Measurements from ENCODE around the gene AFF1. TPM values are rescaled to one million over a fixed set of nuclear protein-coding genes. Genes with fewer than 3 reads are reported as not detected.

AFF1 gene
- total and polyA plus RNA-seq, 7 experiments from 2014 or later, result 20.8 to 88.6 (median 66.8) TPM

DNA sequence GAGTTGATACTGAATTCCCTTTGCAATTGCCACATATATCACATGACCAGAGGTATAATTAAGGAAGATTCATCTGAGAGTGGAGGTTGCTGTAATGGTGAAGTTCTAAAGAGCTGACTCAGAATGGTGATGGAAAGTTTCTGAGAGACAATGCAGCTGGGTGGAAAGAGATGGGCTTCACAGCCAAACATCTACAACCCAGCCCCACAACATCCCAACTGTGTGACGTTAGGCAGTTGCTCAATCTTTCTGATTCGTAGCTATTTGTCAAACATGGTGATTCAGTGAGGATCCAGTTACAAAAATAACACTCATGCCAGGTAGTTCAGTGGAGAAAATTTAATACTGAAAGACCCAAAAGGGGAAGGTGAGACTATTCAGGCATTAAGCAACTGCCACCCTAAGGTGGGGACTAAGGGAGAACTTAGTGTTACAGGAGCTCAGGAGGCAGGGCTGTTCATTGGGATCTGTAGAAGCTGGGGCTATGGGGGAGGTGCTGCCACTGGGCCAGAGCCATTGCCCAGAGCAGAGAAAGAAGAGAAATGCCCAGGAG lies 6.9 kb upstream of the AFF1 start:
- no peak overlapping the region for H3K4me3 ChIP-seq (ENCODE audit: low read length)
- Mint-ChIP-seq H3K27ac (peak overlapping the region in 2 of 9 donors; percentile 46 to 57), H3K36me3 (peaks cover 0 to 12% (median 3%) of the 10 kb centered on the region in 5 donors), H3K4me3 (no peak overlapping the region), H3K27me3 (no peaks in the 10 kb centered on the region), H3K9me3 (peaks cover 0 to 1% (median 0%) of the 10 kb centered on the region in 11 donors), H3K4me1 (peaks cover 0 to 20% (median 5%) of the 10 kb centered on the region in 7 donors)
- ChIA-PET POLR2A (no interaction called here), CTCF (interaction anchor here (0.5 to 1.4 kb wide), 4 partner anchors 17 to 165 kb away, joined by 3 to 4 read pairs (median 4); no protein-coding TSS in a partner anchor)
- ATAC-seq (peak; percentile 72), DNase-seq (no peak)
- H3K27me3 ChIP-seq (ENCODE audit: control insufficient read depth in 2 of 2, insufficient read depth in 2 of 2, low read length in 2 of 2), result no peaks in the 10 kb centered on the region
- no peaks in the 10 kb centered on the region for H3K4me1 ChIP-seq (ENCODE audit: control insufficient read depth in 2 of 2, insufficient read depth in 2 of 2, low read length in 2 of 2)
- no peaks in the 10 kb centered on the region for H3K9me3 ChIP-seq (ENCODE audit: control insufficient read depth in 2 of 3, low read length in 3 of 3)
- no peak overlapping the region for H3K27ac ChIP-seq (ENCODE audit: low read depth, low read length)
- no peaks in the 10 kb centered on the region for H3K36me3 ChIP-seq (ENCODE audit: control insufficient read depth in 2 of 3, insufficient read depth in 3 of 3, low read length in 3 of 3)
- intact Hi-C loops (cut with micrococcal nuclease), result no loop called here

DNA sequence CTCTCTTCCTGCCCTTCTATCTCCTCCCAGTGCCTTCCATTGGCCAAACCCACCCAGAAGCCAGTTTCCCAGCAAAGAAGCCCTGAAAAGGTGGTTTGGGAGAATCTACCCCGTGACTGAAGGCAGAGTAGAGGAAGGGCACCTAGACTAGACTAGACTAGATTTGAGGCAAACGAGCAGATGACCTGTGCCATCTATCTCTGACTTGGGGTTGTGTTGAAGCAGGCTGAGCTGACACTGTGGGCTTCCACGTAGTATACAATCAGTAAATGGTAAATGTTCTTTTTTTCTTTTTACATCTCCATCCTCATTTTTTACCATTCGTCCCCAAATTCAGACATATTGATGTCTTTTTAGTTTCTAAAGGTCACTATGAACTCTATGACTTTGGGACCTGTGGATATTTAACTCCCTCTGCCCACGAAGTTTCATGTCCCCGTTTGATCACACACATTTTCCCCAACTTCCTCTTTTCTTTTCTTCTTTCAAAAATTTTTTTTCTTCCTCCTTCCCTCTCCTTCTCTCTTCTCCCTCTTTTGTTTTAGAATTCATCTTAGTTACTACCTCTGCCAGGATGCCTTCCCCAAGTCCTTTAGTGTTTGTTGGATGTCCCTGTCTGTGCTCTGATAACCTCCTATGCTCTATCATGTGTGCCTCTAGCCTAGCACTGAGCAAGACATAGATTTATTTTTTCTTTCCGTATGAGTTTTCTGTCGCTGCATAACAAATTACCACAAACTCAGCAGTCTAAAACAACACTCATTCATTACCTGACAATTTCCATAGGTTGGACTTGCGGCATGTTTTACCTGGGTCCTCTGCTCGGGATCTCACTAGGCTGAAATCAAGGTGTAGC lies 6.2 kb upstream of the AFF1 start:
- H3K9me3 Mint-ChIP-seq, result peaks cover 0 to 1% (median 0%) of the 10 kb centered on the region in 11 donors
- Histone ChIP-seq H3K36me3 (ENCODE audit: control insufficient read depth in 2 of 3, insufficient read depth in 3 of 3, low read length in 3 of 3) (no peaks in the 10 kb centered on the region), H3K4me1 (ENCODE audit: control insufficient read depth in 2 of 2, insufficient read depth in 2 of 2, low read length in 2 of 2) (peaks cover 0 to 2% of the 10 kb centered on the region in 2 donors), H3K27me3 (ENCODE audit: control insufficient read depth in 2 of 2, insufficient read depth in 2 of 2, low read length in 2 of 2) (no peaks in the 10 kb centered on the region), H3K9me3 (ENCODE audit: control insufficient read depth in 2 of 3, low read length in 3 of 3) (no peaks in the 10 kb centered on the region), H3K4me3 (ENCODE audit: low read length) (no peak overlapping the region), H3K27ac (ENCODE audit: low read depth, low read length) (no peak overlapping the region)
- H3K36me3 Mint-ChIP-seq, result peaks cover 0 to 12% (median 3%) of the 10 kb centered on the region in 5 donors
- peak overlapping the region in 2 of 9 donors; percentile 4 to 46 for H3K27ac Mint-ChIP-seq
- ATAC-seq, result no peak
- DNase-seq, result no peak
- POLR2A ChIA-PET, result interaction anchor here (1.4 kb wide), 1 partner anchor 78 kb away, joined by 4 read pairs; no protein-coding TSS in a partner anchor
- peaks cover 2 to 23% (median 6%) of the 10 kb centered on the region in 7 donors for H3K4me1 Mint-ChIP-seq
- intact Hi-C loops (cut with micrococcal nuclease), result no loop called here
- H3K27me3 Mint-ChIP-seq, result no peaks in the 10 kb centered on the region
- H3K4me3 Mint-ChIP-seq, result no peak overlapping the region
- CTCF ChIA-PET, result interaction anchor here (0.5 to 1.4 kb wide), 3 partner anchors 128 to 165 kb away, joined by 3 to 4 read pairs (median 4); no protein-coding TSS in a partner anchor

DNA sequence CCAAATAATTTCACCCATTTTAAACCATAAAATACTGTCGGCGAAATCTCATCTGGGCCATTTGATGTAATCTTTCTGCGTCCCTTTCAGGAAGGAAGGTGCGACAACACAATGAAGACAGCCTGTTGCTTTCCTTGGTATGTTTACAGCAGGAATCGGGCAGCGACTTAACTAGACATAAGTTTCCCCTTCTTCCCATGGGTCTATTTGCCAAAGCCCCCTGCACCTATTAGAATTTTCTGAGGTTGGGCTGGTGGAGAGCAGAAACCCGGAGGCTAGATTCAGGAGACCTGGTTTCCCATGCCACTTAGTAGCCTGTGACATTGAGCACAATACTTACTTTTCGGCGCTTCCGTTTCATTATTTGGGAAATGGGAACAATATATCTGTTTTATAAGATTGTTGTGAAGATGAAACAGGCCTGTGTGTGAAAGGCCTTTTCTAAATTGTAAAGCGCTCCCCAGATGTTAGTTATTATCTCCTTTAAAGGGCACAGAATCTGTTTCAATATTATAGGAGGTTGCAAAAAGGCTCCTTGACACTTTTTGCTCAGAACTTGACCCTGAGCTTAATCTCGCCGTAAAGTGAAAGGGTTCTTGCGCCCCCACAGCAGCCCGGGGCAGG lies 552 bp upstream of the AFF1 start:
- Mint-ChIP-seq H3K4me3 (peak overlapping the region; percentile 85 to 97 (median 92)), H3K4me1 (peaks cover 30 to 54% (median 46%) of the 10 kb centered on the region in 7 donors), H3K27ac (peak overlapping the region; percentile 81 to 92 (median 87)), H3K36me3 (peaks cover 0 to 9% (median 5%) of the 10 kb centered on the region in 5 donors), H3K9me3 (peaks cover 0 to 1% (median 0%) of the 10 kb centered on the region in 11 donors), H3K27me3 (no peaks in the 10 kb centered on the region)
- H3K36me3 ChIP-seq (ENCODE audit: control insufficient read depth in 2 of 3, insufficient read depth in 3 of 3, low read length in 3 of 3), result peaks cover 0 to 8% (median 0%) of the 10 kb centered on the region in 3 experiments
- peak overlapping the region; percentile 91 for H3K4me3 ChIP-seq (ENCODE audit: low read length)
- DNase-seq (peak in 2 of 9 donors; percentile 10 to 11), ATAC-seq (no peak)
- intact Hi-C loops (cut with micrococcal nuclease), result loop anchor here (1.0 to 10.0 kb wide), 13 partner anchors 12 to 1891 kb away; partner anchors contain the start of genes HSD17B11 (in 2 of the 2), KLHL8 (in 2 of the 2), PPM1K (in 2 of the 2) and NUDT9 (in 1 of the 2)
- H3K27me3 ChIP-seq (ENCODE audit: control insufficient read depth in 2 of 2, insufficient read depth in 2 of 2, low read length in 2 of 2), result no peaks in the 10 kb centered on the region
- ChIA-PET CTCF (interaction anchor here (0.8 to 3.0 kb wide), 11 partner anchors 10 to 289 kb away, joined by 3 to 18 read pairs (median 4); no protein-coding TSS in a partner anchor), POLR2A (interaction anchor here (0.6 to 11.5 kb wide), 15 partner anchors 9 to 460 kb away, joined by 3 to 193 read pairs (median 4); partner anchors contain the start of genes HSD17B11 and KLHL8)
- H3K27ac ChIP-seq (ENCODE audit: low read depth, low read length), result peak overlapping the region; percentile 72
- H3K9me3 ChIP-seq (ENCODE audit: control insufficient read depth in 2 of 3, low read length in 3 of 3), result no peaks in the 10 kb centered on the region
- peaks cover 22 to 24% of the 10 kb centered on the region in 2 donors for H3K4me1 ChIP-seq (ENCODE audit: control insufficient read depth in 2 of 2, insufficient read depth in 2 of 2, low read length in 2 of 2)

DNA sequence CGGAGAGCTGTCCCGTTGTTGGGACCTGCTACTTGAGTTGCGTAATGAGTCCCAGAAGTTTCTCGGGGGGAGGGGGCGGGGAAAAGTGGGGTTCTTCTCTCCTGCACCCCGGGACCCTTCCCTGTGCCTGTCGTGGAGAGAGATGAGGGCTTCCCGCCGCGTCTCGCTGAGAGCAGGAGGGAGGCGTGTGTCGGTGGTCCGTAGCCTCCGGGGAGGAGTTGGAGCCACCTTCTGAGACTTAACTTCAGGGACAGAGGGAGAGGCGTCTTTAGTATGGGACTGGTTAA lies 698 bp downstream of the AFF1 start:
- no peaks in the 10 kb centered on the region for H3K27me3 Mint-ChIP-seq
- no peak for DNase-seq
- no peaks in the 10 kb centered on the region for H3K9me3 Mint-ChIP-seq
- Histone ChIP-seq H3K36me3 (ENCODE audit: control insufficient read depth in 2 of 3, insufficient read depth in 3 of 3, low read length in 3 of 3) (peaks cover 0 to 8% (median 0%) of the 10 kb centered on the region in 3 experiments), H3K27ac (ENCODE audit: low read depth, low read length) (peak overlapping the region; percentile 90), H3K4me3 (ENCODE audit: low read length) (peak overlapping the region; percentile 91), H3K27me3 (ENCODE audit: control insufficient read depth in 2 of 2, insufficient read depth in 2 of 2, low read length in 2 of 2) (no peaks in the 10 kb centered on the region), H3K9me3 (ENCODE audit: control insufficient read depth in 2 of 3, low read length in 3 of 3) (no peaks in the 10 kb centered on the region), H3K4me1 (ENCODE audit: control insufficient read depth in 2 of 2, insufficient read depth in 2 of 2, low read length in 2 of 2) (peaks cover 31% of the 10 kb centered on the region in 2 donors)
- ChIA-PET POLR2A (interaction anchor here (0.9 to 11.5 kb wide), 12 partner anchors 10 to 487 kb away, joined by 3 to 193 read pairs (median 4); partner anchors contain the start of genes HSD17B11 and NUDT9), CTCF (interaction anchor here (1.1 to 3.0 kb wide), 3 partner anchors 26 to 157 kb away, joined by 3 to 18 read pairs (median 17); no protein-coding TSS in a partner anchor)
- intact Hi-C loops (cut with micrococcal nuclease), result loop anchor here (1.0 to 10.0 kb wide), 12 partner anchors 42 to 1889 kb away; partner anchors contain the start of genes PPM1K (in 2 of the 2), HERC3 (in 1 of the 2), HERC5 (in 1 of the 2) and HSD17B11 (in 1 of the 2)
- ATAC-seq, result no peak
- H3K36me3 Mint-ChIP-seq, result peaks cover 0 to 8% (median 0%) of the 10 kb centered on the region in 5 donors
- H3K4me1 Mint-ChIP-seq, result peaks cover 37 to 66% (median 57%) of the 10 kb centered on the region in 7 donors
- H3K27ac Mint-ChIP-seq, result peak overlapping the region; percentile 91 to 97 (median 96)
- peak overlapping the region; percentile 92 to 97 (median 94) for H3K4me3 Mint-ChIP-seq

DNA sequence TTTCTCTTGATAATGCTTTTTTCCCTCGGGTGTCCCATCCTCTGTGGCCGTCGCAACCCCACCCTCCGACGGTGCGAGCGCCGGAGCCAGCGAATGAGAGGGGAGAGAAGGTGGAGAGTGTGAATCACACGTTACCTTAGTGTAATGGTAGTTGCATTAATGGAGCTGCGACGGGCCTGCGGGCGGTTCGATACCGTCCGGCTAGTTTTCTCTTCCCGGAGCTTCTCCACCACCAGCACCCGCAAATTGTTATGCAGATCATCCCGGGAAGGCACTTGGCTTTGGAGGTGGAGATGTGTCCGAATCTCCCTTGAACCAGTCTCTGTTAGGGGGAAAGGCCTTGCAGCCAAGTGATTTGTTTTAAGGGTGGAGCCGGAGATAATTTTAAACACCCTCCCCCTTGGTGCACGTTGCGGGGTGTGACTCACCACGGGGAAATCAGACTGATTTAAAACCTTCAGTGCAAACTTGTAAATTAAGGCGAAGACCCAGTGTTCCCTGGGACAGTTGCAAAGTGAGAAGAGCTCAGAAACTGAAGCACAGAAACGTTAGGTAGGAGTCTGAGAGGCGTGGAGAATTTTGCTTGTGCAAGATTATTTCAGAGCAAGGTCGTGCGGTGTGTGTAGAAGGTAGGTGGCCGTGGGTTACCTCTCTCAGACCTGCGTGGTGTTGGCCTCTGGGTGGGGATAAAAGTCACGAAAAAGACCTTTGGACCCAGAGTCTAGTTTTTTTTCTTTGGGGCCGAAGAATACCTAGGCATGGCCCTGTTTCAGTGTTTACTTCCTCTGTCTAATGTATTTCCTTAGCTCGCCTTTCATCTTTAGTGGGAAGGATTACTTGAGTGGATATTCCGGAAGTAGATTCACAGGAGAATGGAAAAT lies 1.3 kb downstream of the AFF1 start:
- Histone ChIP-seq H3K4me1 (ENCODE audit: control insufficient read depth in 2 of 2, insufficient read depth in 2 of 2, low read length in 2 of 2) (peaks cover 31% of the 10 kb centered on the region in 2 donors), H3K36me3 (ENCODE audit: control insufficient read depth in 2 of 3, insufficient read depth in 3 of 3, low read length in 3 of 3) (peaks cover 0 to 8% (median 0%) of the 10 kb centered on the region in 3 experiments), H3K27me3 (ENCODE audit: control insufficient read depth in 2 of 2, insufficient read depth in 2 of 2, low read length in 2 of 2) (no peaks in the 10 kb centered on the region), H3K9me3 (ENCODE audit: control insufficient read depth in 2 of 3, low read length in 3 of 3) (no peaks in the 10 kb centered on the region), H3K4me3 (ENCODE audit: low read length) (peak overlapping the region; percentile 91), H3K27ac (ENCODE audit: low read depth, low read length) (peak overlapping the region; percentile 90)
- intact Hi-C loops (cut with micrococcal nuclease), result loop anchor here (1.0 to 10.0 kb wide), 15 partner anchors 9 to 1889 kb away; partner anchors contain the start of genes PPM1K (in 2 of the 2), HERC3 (in 1 of the 2), HERC5 (in 1 of the 2) and HSD17B11 (in 1 of the 2)
- POLR2A ChIA-PET, result interaction anchor here (0.6 to 11.5 kb wide), 13 partner anchors 9 to 455 kb away, joined by 3 to 193 read pairs (median 4); partner anchors contain the start of gene HSD17B11
- CTCF ChIA-PET, result interaction anchor here (0.7 to 3.5 kb wide), 3 partner anchors 14 to 157 kb away, joined by 5 to 17 read pairs (median 12); no protein-coding TSS in a partner anchor
- Mint-ChIP-seq H3K27ac (peak overlapping the region; percentile 91 to 97 (median 96)), H3K9me3 (no peaks in the 10 kb centered on the region), H3K4me3 (peak overlapping the region; percentile 92 to 97 (median 94)), H3K27me3 (no peaks in the 10 kb centered on the region), H3K36me3 (peaks cover 0 to 5% (median 0%) of the 10 kb centered on the region in 5 donors), H3K4me1 (peaks cover 39 to 70% (median 57%) of the 10 kb centered on the region in 7 donors)
- ATAC-seq (peak; percentile 57), DNase-seq (peak; percentile 44 to 78 (median 72))

Data from naive thymus-derived CD4-positive, alpha-beta T cell (primary cell).